HEK293 (cell line): ENCODE results near the gene PIK3C2G.

Source experiments
- CTCF ChIA-PET: fragments of 350-600 bp; formaldehyde crosslinking; extraction: SDS; loops from one replicate; lab custom pipeline; 2021; ENCODE audit warnings: antibody characterized with exemption; lab: Yijun Ruan, JAX
- POLR2A ChIA-PET: fragments of 300-600 bp; formaldehyde crosslinking; extraction: SDS; loops from one replicate; lab custom pipeline; 2020; ENCODE audit warnings: antibody characterized with exemption, inconsistent platforms; lab: Yijun Ruan, JAX
- H3K27ac ChIP-seq: fragments of 200-500 bp; sonication (Bioruptor generic); 2 replicates; pipeline ENCODE4 v1.5.1; 2014; ENCODE audit warnings: low read depth, low read length, control low read depth, inconsistent platforms; ENCODE audit errors: extremely low read depth
- H3K36me3 ChIP-seq, 2 experiments: fragments of 200-500 bp in 1 of 2; sonication (Bioruptor generic) in 1 of 2; 1 replicate in 1 of 2; 2 replicates in 1 of 2; pipeline ENCODE4 v1.5.1; 2014 to 2017; ENCODE audit warnings: inconsistent platforms in 2 of 2, low read length in 2 of 2; ENCODE audit not compliant: control insufficient read depth in 2 of 2, insufficient read depth in 1 of 2
- H3K4me1 ChIP-seq: fragments of 200-500 bp; sonication (Bioruptor generic); 2 replicates; pipeline ENCODE4 v1.5.1; 2014; ENCODE audit warnings: mild to moderate bottlenecking, low read length, inconsistent platforms; ENCODE audit not compliant: control insufficient read depth, insufficient read depth
- H3K4me3 ChIP-seq: 2 replicates; pipeline ENCODE4 v1.5.1; 2011; ENCODE audit warnings: low read depth, mild to moderate bottlenecking, control low read depth, low read length, moderate library complexity
- H3K9me3 ChIP-seq: fragments of 200-500 bp; sonication (Bioruptor generic); 2 replicates; pipeline ENCODE4 v1.5.1; 2014; ENCODE audit warnings: low read depth, low read length, inconsistent platforms; ENCODE audit not compliant: control insufficient read depth, insufficient read depth
- ATF2 ChIP-seq: fragments of 450-650 bp; formaldehyde crosslinking; IDR thresholded peaks from 2 replicates; pipeline ENCODE4 v1.5.1; 2016; ENCODE audit warnings: missing biosample characterization, missing genetic modification characterization, low read depth
- IKZF3 ChIP-seq: fragments of 450-650 bp; IDR thresholded peaks from 2 replicates; pipeline ENCODE4 v1.5.0; 2018; ENCODE audit warnings: missing biosample characterization, mild to moderate bottlenecking, missing genetic modification characterization, moderate library complexity
- INSM2 ChIP-seq: fragments of 450-650 bp; formaldehyde crosslinking; IDR thresholded peaks from 2 replicates; pipeline ENCODE4 v1.5.1; 2016; ENCODE audit warnings: missing biosample characterization, missing genetic modification characterization
- KLF9 ChIP-seq: fragments of 450-650 bp; formaldehyde crosslinking; IDR thresholded peaks from 2 replicates; pipeline ENCODE4 v1.5.1; 2016; ENCODE audit warnings: missing biosample characterization, missing genetic modification characterization, low read depth
- MYNN ChIP-seq: fragments of 450-650 bp; formaldehyde crosslinking; IDR thresholded peaks from 2 replicates; pipeline ENCODE4 v1.5.1; 2016; ENCODE audit warnings: missing biosample characterization, missing genetic modification characterization, borderline replicate concordance
- SP3 ChIP-seq: fragments of 450-650 bp; formaldehyde crosslinking; IDR thresholded peaks from 2 replicates; pipeline ENCODE4 v1.5.1; 2016; ENCODE audit warnings: missing biosample characterization, missing genetic modification characterization
- TSHZ1 ChIP-seq: fragments of 450-650 bp; formaldehyde crosslinking; IDR thresholded peaks from 2 replicates; pipeline ENCODE4 v1.5.1; 2016; ENCODE audit warnings: missing biosample characterization, missing genetic modification characterization, borderline replicate concordance
- YY1 ChIP-seq: fragments of 450-650 bp; formaldehyde crosslinking; IDR thresholded peaks from 2 replicates; pipeline ENCODE4 v1.5.1; 2018; ENCODE audit warnings: missing biosample characterization, missing genetic modification characterization
- ZBTB26 ChIP-seq: fragments of 450-650 bp; formaldehyde crosslinking; optimal IDR thresholded peaks from 2 replicates; pipeline ENCODE3; 2016; ENCODE audit warnings: missing biosample characterization, mild to moderate bottlenecking, missing genetic modification characterization
- ZFP69B ChIP-seq: fragments of 450-650 bp; formaldehyde crosslinking; IDR thresholded peaks from 2 replicates; pipeline ENCODE4 v1.5.1; 2016; ENCODE audit warnings: missing biosample characterization, missing genetic modification characterization
- ZNF114 ChIP-seq: fragments of 450-650 bp; formaldehyde crosslinking; IDR thresholded peaks from 2 replicates; pipeline ENCODE4 v1.5.0; 2017; ENCODE audit warnings: missing biosample characterization, missing genetic modification characterization
- ZNF138 ChIP-seq: fragments of 450-650 bp; formaldehyde crosslinking; IDR thresholded peaks from 2 replicates; pipeline ENCODE4 v1.5.1; 2016; ENCODE audit warnings: missing biosample characterization, missing genetic modification characterization, borderline replicate concordance
- ZNF202 ChIP-seq: fragments of 450-650 bp; formaldehyde crosslinking; IDR thresholded peaks from 2 replicates; pipeline ENCODE4 v1.5.1; 2016; ENCODE audit warnings: missing biosample characterization, missing genetic modification characterization, borderline replicate concordance
- ZNF214 ChIP-seq: fragments of 450-650 bp; formaldehyde crosslinking; IDR thresholded peaks from 2 replicates; pipeline ENCODE4 v1.5.1; 2017; ENCODE audit warnings: missing biosample characterization, mild to moderate bottlenecking, missing genetic modification characterization, borderline replicate concordance
- ZNF341 ChIP-seq: fragments of 450-650 bp; formaldehyde crosslinking; IDR thresholded peaks from 2 replicates; pipeline ENCODE4; 2016; ENCODE audit warnings: low read depth, missing biosample characterization, missing genetic modification characterization
- ZNF398 ChIP-seq: fragments of 450-650 bp; formaldehyde crosslinking; IDR thresholded peaks from 2 replicates; pipeline ENCODE4 v1.5.1; 2017; ENCODE audit warnings: missing biosample characterization, missing genetic modification characterization
- ZNF48 ChIP-seq: fragments of 450-650 bp; formaldehyde crosslinking; IDR thresholded peaks from 2 replicates; pipeline ENCODE4 v1.5.1; 2016; ENCODE audit warnings: missing biosample characterization, missing genetic modification characterization
- ZNF510 ChIP-seq: fragments of 450-650 bp; formaldehyde crosslinking; IDR thresholded peaks from 2 replicates; pipeline ENCODE4 v1.5.1; 2018; ENCODE audit warnings: mild to moderate bottlenecking, missing genetic modification characterization, missing biosample characterization; ENCODE audit not compliant: insufficient replicate concordance
- ZNF521 ChIP-seq: fragments of 450-650 bp; formaldehyde crosslinking; IDR thresholded peaks from 2 replicates; pipeline ENCODE4 v1.5.1; 2017; ENCODE audit warnings: missing biosample characterization, mild to moderate bottlenecking, missing genetic modification characterization
- ZNF549 ChIP-seq: fragments of 450-650 bp; IDR thresholded peaks from 2 replicates; pipeline ENCODE4 v1.5.1; 2018; ENCODE audit warnings: missing biosample characterization, missing genetic modification characterization, mild to moderate bottlenecking, inconsistent platforms, moderate library complexity
- ZNF585B ChIP-seq: fragments of 450-650 bp; formaldehyde crosslinking; IDR thresholded peaks from 2 replicates; pipeline ENCODE4 v1.5.1; 2016; ENCODE audit warnings: missing biosample characterization, missing genetic modification characterization
- ZNF596 ChIP-seq: fragments of 450-650 bp; IDR thresholded peaks from 2 replicates; pipeline ENCODE4 v1.5.0; 2018; ENCODE audit warnings: missing biosample characterization, mild to moderate bottlenecking, missing genetic modification characterization, moderate library complexity
- ZSCAN4 ChIP-seq: fragments of 450-650 bp; formaldehyde crosslinking; IDR thresholded peaks from 2 replicates; pipeline ENCODE4 v1.5.1; 2017; ENCODE audit warnings: missing biosample characterization, missing genetic modification characterization

Gene PIK3C2G

GRCh38 chr12:18340186-18340585 lies 78.9 kb downstream of the PIK3C2G start:
- H3K4me1 ChIP-seq, result peaks cover under 1% of the 10 kb centered on the region; the same call in 1 of the 2 replicates
- CTCF ChIA-PET, result no interaction called here
- H3K9me3 ChIP-seq, result no peaks in the 10 kb centered on the region
- no peak overlapping the region for H3K27ac ChIP-seq
- POLR2A ChIA-PET, result no interaction called here
- TF ChIP-seq ZFP69B (tag by site-specific recombination) (no peak), ZNF114 (no peak), ATF2 (no peak), YY1 (tag by site-specific recombination) (no peak), ZNF341 (tag by site-specific recombination) (no peak), ZNF398 (tag by site-specific recombination) (no peak), ZNF549 (no peak), ZNF214 (tag by site-specific recombination) (no peak), MYNN (tag by site-specific recombination) (no peak), IKZF3 (tag by site-specific recombination) (no peak), ZSCAN4 (tag by site-specific recombination) (no peak), ZBTB26 (no peak), ZNF138 (no peak), INSM2 (tag by site-specific recombination) (no peak), ZNF510 (tag by site-specific recombination) (no peak), ZNF202 (tag by site-specific recombination) (no peak), ZNF585B (tag by site-specific recombination) (no peak), KLF9 (tag by site-specific recombination) (no peak), ZNF48 (no peak)
- TF ChIP-seq, all 188 proteins: peak for 0
- no peak overlapping the region for H3K4me3 ChIP-seq
- H3K36me3 ChIP-seq, result no peaks in the 10 kb centered on the region

GRCh38 chr12:18340786-18341185 lies 79.5 kb downstream of the PIK3C2G start:
- ChIA-PET POLR2A (no interaction called here), CTCF (interaction anchor here (0.6 to 0.7 kb wide), 2 partner anchors 20 to 1232 kb away, joined by 3 read pairs; no protein-coding TSS in a partner anchor)
- H3K9me3 ChIP-seq, result no peaks in the 10 kb centered on the region
- H3K4me1 ChIP-seq, result peaks cover 4% of the 10 kb centered on the region; the same call in 1 of the 2 replicates
- no peaks in the 10 kb centered on the region for H3K36me3 ChIP-seq
- H3K4me3 ChIP-seq, result no peak overlapping the region
- no peak overlapping the region for H3K27ac ChIP-seq
- TF ChIP-seq SP3 (tag by site-specific recombination) (no peak), ZNF596 (tag by site-specific recombination) (no peak), ZNF521 (no peak), TSHZ1 (no peak)
